ENCODE results near the gene ATP8B1. TPM values are rescaled to one million over a fixed set of nuclear protein-coding genes. Genes with fewer than 3 reads are reported as not detected.
"Not testable (repeated sequence)": the region's sequence is repeated elsewhere in the genome, so short reads cannot be mapped to it uniquely, and the experiment has no call there.

ATP8B1 gene
- total and polyA plus RNA-seq, 4 donors = 3.9 to 22.0 (median 5.7) TPM

DNA sequence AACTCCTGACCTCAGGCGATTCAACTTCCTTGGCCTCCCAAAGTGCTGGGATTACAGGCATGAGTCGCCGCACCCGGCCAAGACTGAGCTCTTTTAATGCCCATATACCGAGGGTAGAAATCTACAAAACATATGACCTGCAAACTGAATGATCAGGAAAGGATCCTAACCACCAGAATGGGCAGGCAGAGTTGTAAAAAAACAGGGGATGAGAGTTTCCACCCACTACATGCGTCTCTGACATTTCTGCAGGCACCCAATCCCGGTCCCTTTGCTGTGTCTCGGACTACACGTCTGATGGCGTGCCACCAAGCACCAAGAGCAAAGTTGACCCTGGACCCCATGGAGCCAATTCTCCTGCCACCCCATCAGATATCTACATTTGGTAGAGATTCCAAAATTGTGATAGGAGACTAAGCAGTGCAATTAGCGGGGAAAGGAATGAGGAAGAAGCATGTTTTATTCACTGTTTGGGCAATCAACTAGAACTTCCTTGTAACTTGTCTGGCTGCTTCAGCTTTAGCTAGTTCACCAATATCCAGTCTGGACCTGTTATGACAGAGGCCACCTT, 74.1 kb downstream of the ATP8B1 start:
- H3K9me3 ChIP-seq (ENCODE audit: control insufficient read depth in 4 of 4, low read length in 3 of 4) = no peaks in the 10 kb centered on the region
- WGBS = 54% methylated on average over 11 of the region's 11 CpGs
- H3K4me1 ChIP-seq (ENCODE audit: control insufficient read depth in 4 of 4, insufficient read depth in 4 of 4, low read length in 3 of 4) = peaks cover 0 to 3% (median 0%) of the 10 kb centered on the region in 4 donors
- H3K27me3 ChIP-seq (ENCODE audit: control insufficient read depth in 4 of 4, insufficient read depth in 4 of 4, low read length in 3 of 4) = no peaks in the 10 kb centered on the region
- no peak for TF ChIP-seq HNF4G (IDR thresholded peaks at IDR 0.05)
- no peak for TF ChIP-seq HNF4A (conservative IDR thresholded peaks at IDR 0.05)
- TF ChIP-seq EGR1 (IDR thresholded peaks at IDR 0.05; ENCODE audit: low read depth in 2 of 2) = no peak
- no peak for TF ChIP-seq SP1 (IDR thresholded peaks at IDR 0.05)
- TF ChIP-seq, protein P1, sequence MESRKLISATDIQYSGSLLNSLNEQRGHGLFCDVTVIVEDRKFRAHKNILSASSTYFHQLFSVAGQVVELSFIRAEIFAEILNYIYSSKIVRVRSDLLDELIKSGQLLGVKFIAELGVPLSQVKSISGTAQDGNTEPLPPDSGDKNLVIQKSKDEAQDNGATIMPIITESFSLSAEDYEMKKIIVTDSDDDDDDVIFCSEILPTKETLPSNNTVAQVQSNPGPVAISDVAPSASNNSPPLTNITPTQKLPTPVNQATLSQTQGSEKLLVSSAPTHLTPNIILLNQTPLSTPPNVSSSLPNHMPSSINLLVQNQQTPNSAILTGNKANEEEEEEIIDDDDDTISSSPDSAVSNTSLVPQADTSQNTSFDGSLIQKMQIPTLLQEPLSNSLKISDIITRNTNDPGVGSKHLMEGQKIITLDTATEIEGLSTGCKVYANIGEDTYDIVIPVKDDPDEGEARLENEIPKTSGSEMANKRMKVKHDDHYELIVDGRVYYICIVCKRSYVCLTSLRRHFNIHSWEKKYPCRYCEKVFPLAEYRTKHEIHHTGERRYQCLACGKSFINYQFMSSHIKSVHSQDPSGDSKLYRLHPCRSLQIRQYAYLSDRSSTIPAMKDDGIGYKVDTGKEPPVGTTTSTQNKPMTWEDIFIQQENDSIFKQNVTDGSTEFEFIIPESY (IDR thresholded peaks at IDR 0.05) = no peak
- TF ChIP-seq FOXA1 (IDR thresholded peaks at IDR 0.05) = no peak
- TF ChIP-seq, protein P2, sequence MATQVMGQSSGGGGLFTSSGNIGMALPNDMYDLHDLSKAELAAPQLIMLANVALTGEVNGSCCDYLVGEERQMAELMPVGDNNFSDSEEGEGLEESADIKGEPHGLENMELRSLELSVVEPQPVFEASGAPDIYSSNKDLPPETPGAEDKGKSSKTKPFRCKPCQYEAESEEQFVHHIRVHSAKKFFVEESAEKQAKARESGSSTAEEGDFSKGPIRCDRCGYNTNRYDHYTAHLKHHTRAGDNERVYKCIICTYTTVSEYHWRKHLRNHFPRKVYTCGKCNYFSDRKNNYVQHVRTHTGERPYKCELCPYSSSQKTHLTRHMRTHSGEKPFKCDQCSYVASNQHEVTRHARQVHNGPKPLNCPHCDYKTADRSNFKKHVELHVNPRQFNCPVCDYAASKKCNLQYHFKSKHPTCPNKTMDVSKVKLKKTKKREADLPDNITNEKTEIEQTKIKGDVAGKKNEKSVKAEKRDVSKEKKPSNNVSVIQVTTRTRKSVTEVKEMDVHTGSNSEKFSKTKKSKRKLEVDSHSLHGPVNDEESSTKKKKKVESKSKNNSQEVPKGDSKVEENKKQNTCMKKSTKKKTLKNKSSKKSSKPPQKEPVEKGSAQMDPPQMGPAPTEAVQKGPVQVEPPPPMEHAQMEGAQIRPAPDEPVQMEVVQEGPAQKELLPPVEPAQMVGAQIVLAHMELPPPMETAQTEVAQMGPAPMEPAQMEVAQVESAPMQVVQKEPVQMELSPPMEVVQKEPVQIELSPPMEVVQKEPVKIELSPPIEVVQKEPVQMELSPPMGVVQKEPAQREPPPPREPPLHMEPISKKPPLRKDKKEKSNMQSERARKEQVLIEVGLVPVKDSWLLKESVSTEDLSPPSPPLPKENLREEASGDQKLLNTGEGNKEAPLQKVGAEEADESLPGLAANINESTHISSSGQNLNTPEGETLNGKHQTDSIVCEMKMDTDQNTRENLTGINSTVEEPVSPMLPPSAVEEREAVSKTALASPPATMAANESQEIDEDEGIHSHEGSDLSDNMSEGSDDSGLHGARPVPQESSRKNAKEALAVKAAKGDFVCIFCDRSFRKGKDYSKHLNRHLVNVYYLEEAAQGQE (IDR thresholded peaks at IDR 0.05) = no peak
- TF ChIP-seq YY1 (IDR thresholded peaks at IDR 0.05) = no peak
- no peak for TF ChIP-seq RXRA (IDR thresholded peaks at IDR 0.05)
- peaks cover 0 to 4% (median 1%) of the 10 kb centered on the region in 4 donors for H3K36me3 ChIP-seq (ENCODE audit: control insufficient read depth in 4 of 4, insufficient read depth in 3 of 4, low read depth in 1 of 4, low read length in 3 of 4)
- no peak overlapping the region for H3K4me3 ChIP-seq (ENCODE audit: low read depth in 1 of 3, low read length in 3 of 3)
- no peak overlapping the region for H3K27ac ChIP-seq (ENCODE audit: low read depth in 1 of 2, low read length in 2 of 2)
- DNase-seq (ENCODE audit: low spot score) = no peak
- H3K9ac ChIP-seq (ENCODE audit: low read depth in 1 of 2, low read length in 2 of 2) = no peak overlapping the region

DNA sequence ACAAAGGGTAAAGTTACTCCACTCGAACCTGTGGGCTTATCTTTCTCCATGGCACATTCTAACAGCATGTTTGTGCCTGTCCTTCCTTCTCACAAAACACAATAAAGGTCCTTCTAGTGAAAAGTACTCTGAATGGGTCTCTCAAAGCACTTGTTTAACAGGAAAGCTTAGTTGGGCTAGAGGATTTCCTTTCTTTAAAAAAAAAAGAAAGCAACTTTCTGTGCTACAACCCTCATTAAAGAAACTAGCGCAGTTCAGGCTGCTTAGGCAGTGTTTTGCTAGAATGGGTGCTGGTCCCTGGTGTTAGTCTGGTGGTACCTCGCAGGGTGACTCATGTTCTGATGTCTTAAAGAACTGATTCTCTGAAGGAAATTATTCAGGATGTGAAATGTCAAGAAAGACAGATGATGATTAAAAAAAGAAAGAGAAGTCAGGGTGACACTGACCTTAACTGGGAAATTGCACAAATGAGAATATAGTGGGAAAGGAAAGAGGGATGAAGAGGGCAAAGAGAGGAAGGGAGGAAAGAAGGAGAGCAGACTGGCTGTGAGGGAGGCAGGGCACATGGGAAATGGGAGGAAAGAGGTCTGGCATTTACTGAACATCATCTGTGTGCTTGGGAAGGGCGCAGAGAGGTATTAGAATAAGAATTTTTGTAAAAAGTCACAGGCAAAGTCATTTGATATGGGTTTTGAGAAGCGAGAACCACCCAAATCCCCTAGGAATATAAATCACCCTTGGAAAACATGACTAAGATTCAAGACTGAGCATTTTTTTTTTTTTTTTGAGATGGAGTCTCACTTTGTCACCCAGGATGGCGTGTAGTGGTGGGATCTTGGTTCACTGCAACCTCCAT, 74.9 kb downstream of the ATP8B1 start:
- WGBS = 57% methylated on average over 6 of the region's 6 CpGs
- Histone ChIP-seq H3K4me1 (ENCODE audit: control insufficient read depth in 4 of 4, insufficient read depth in 4 of 4, low read length in 3 of 4) (peaks cover 0 to 3% (median 0%) of the 10 kb centered on the region in 4 donors), H3K4me3 (ENCODE audit: low read depth in 1 of 3, low read length in 3 of 3) (no peak overlapping the region), H3K9me3 (ENCODE audit: control insufficient read depth in 4 of 4, low read length in 3 of 4) (no peaks in the 10 kb centered on the region), H3K27me3 (ENCODE audit: control insufficient read depth in 4 of 4, insufficient read depth in 4 of 4, low read length in 3 of 4) (no peaks in the 10 kb centered on the region), H3K36me3 (ENCODE audit: control insufficient read depth in 4 of 4, insufficient read depth in 3 of 4, low read depth in 1 of 4, low read length in 3 of 4) (peaks cover 0 to 4% (median 1%) of the 10 kb centered on the region in 4 donors), H3K9ac (ENCODE audit: low read depth in 1 of 2, low read length in 2 of 2) (no peak overlapping the region), H3K27ac (ENCODE audit: low read depth in 1 of 2, low read length in 2 of 2) (peak overlapping the region; percentile 27 to 46)
- no peak for DNase-seq (ENCODE audit: low spot score)
- TF ChIP-seq JUND (IDR thresholded peaks at IDR 0.05) (peak in 1 of 2 donors; percentile 19), HNF4G (IDR thresholded peaks at IDR 0.05) (no peak), EGR1 (IDR thresholded peaks at IDR 0.05; ENCODE audit: low read depth in 2 of 2) (no peak), RAD21 (IDR thresholded peaks at IDR 0.05) (peak in 1 of 2 donors; percentile 14), NR2F2 (IDR thresholded peaks at IDR 0.05) (peak; percentile 81)

DNA sequence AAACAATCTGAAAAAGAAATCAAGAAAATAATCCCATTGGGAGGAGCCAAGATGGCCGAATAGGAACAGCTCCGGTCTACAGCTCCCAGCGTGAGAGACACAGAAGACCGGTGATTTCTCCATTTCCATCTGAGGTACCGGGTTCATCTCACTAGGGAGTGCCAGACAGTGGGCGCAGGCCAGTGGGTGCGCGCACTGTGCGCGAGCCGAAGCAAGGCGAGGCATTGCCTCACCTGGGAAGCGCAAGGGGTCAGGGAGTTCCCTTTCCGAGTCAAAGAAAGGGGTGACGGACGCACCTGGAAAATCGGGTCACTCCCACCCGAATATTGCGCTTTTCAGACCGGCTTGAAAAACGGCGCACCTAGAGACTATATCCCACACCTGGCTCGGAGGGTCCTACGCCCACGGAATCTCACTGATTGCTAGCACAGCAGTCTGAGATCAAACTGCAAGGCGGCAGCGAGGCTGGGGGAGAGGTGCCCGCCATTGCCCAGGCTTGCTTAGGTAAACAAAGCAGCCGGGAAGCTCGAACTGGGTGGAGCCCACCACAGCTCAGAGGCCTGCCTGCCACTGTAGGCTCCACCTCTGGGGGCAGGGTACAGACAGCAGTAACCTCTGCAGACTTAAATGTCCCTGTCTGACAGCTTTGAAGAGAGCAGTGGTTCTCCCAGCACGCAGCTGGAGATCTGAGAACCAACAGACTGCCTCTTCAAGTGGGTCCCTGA, 83.7 kb downstream of the ATP8B1 start:
- not testable (repeated sequence) for H3K27me3 ChIP-seq (ENCODE audit: control insufficient read depth in 4 of 4, insufficient read depth in 4 of 4, low read length in 3 of 4); H3K9me3 ChIP-seq (ENCODE audit: control insufficient read depth in 4 of 4, low read length in 3 of 4); DNase-seq (ENCODE audit: low spot score); H3K4me1 ChIP-seq (ENCODE audit: control insufficient read depth in 4 of 4, insufficient read depth in 4 of 4, low read length in 3 of 4); H3K27ac ChIP-seq (ENCODE audit: low read depth in 1 of 2, low read length in 2 of 2); H3K9ac ChIP-seq (ENCODE audit: low read depth in 1 of 2, low read length in 2 of 2); H3K36me3 ChIP-seq (ENCODE audit: control insufficient read depth in 4 of 4, insufficient read depth in 3 of 4, low read depth in 1 of 4, low read length in 3 of 4); H3K4me3 ChIP-seq (ENCODE audit: low read depth in 1 of 3, low read length in 3 of 3)
- 85% methylated on average over 31 of the region's 31 CpGs for WGBS

Data from liver (tissue), 9 donors.